Measurements from ENCODE around the gene PDE6C.

Gene PDE6C

GRCh38 chr10:93702210-93703001, 90.1 kb downstream of the PDE6C start, which contains the start of gene FRA10AC1:
FRA10AC1 (minus strand) TSS chr10:93702592; CDS start chr10:93700106, 2,486 bp downstream.
- peak; percentile 93 for DNase-seq (ENCODE audit: low spot score)

GRCh38 chr10:93703066-93703465, 90.7 kb downstream of the PDE6C start:
- no peak for DNase-seq (ENCODE audit: low spot score)

GRCh38 chr10:93703841-93704240, 91.5 kb downstream of the PDE6C start:
- no peak for DNase-seq (ENCODE audit: low spot score)

GRCh38 chr10:93704451-93704850, 92.1 kb downstream of the PDE6C start:
- no peak for DNase-seq (ENCODE audit: low spot score)

DNA sequence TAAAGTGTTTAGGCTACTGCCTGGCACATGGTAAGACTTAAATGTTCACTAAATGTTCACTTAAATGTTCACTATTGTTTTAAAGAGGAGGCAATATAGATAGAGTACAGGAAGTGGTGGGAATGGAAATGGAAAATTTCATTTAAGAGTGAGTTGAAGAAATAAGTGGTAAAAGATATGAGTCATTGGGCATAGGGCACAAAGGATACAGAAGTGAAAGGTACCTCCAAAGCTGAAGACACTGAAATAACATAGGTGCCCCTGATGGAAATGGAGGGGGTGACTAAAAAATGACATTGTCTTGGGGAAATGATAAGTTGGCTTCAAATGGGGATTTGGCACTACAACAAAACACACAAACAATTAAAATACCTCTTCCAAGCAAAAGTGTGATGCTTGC, 95.3 kb downstream of the PDE6C start:
- DNase-seq (ENCODE audit: low spot score): no peak

DNA sequence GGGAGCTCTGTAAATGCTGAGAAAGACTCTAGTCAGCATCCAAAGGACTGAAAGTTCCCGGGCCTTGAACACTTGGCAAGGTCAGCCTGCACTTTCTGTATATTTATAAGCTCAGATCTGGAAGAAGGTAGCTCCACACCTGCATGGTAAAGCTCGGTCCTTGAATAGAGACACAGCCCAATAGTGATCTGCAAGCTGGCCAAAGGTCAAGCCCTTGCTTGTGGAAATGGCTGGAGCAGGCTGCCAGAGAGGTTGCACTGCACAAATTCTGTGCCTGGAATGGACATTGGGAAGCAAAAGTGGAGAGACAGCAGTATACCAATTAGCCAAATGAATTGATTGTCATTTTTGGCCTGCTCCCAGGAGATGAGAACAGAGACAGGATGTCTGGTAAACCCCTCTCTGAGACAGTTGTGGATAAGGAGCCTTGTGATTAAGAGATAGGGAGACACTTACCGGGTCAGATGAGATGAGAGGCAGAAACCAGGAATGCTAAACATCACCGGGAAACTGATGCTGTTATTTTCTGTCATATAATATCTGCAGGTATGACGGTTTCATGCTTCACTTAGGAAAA, 98.1 kb downstream of the PDE6C start:
- no peak for DNase-seq (ENCODE audit: low spot score)

GRCh38 chr10:93711891-93712290, 99.6 kb downstream of the PDE6C start:
- DNase-seq (ENCODE audit: low spot score): no peak

GRCh38 chr10:93712593-93712992, 100.3 kb downstream of the PDE6C start:
- no peak for DNase-seq (ENCODE audit: low spot score)

DNA sequence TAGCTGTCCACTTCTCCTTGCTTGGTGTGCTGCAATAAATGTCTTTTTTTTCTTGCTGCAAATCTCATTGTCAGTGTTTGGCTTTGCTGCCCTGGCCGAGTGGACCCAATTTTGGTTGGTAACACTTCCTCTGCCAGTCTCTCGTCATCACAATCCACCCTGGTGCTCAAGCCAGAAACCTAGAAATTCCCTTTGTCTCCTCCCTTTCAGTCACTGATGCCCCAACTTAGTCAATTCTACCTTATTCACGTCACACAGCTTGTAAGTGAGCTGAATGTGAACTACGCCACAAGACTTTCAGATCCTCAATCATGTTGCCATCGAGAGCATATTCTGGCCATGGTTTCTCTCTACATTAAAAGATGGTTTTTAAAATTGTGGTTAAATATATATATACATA, 103.0 kb downstream of the PDE6C start:
- DNase-seq (ENCODE audit: low spot score): no peak

Measured in COLO829 (cell line).